Stimulated activated CD4-positive, alpha-beta T cell treated with anti-CD3 and anti-CD28 coated beads, Interleukin-12 subunit alpha, Interleukin-12 subunit beta, amount 100 ng/mL, for 48 hours (primary cell): ENCODE results near the gene CNOT6.
"Not testable (repeated sequence)": the region's sequence is repeated elsewhere in the genome, so short reads cannot be mapped to it uniquely, and the experiment has no call there.

Experiments used
- DNase-seq, 3 donors: peaks; one replicate each; pipeline ENCODE4 v3.0.0-alpha.2; 2020; ENCODE audit warnings: low read depth in 2 of 3, low spot score in 1 of 3

Gene CNOT6

DNA sequence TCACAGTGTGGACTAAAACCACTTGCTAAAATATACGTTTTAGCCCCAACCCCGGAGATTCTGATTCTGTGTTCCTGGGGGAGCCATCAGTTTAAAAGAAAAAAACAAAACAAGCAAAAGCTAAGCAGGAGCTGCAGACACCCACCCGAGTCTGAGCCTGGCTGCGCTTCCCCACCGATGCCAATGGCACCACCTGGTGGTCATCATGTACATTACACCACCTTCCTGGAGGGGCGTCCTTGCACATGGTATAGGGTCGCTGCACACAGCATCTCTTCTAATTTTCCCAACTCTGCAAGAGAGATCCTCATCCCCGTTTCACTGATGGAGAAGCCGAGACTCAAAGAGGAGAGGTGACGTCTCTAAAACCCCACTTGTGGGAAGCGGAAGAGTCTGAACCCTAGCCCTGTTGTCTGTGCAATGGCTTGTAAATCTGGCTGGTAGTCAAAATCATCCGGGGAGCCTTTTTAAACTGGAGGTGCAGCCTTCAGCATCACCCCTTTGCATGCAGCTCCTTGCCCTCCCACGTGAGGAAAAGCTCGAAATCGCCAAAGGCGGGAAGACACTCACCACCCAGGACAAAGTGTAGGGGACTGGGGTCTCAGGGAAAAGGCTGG, 23.1 kb upstream of the CNOT6 start:
- DNase-seq = peak; percentile 22 to 44 (median 25)

DNA sequence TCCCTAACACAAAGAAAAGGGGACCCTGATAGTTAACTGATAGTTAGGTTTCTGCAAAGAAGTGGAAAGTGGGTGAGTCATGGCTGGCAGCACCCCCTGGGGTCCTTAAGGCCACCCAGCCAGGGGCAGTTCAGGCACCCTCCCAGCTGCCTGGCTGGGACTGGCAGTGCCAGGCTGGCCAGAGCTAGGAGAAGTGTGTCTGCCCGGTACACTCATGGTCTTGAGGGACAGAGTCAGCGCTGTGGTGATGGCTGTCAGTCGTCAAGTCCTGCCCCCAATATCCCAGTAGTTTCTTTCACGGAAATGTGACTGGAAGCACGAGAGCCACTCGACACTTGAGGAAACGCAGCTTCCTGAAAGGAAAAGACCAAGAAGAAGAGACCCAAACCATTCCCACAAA, 22.3 kb upstream of the CNOT6 start:
- DNase-seq = no peak

DNA sequence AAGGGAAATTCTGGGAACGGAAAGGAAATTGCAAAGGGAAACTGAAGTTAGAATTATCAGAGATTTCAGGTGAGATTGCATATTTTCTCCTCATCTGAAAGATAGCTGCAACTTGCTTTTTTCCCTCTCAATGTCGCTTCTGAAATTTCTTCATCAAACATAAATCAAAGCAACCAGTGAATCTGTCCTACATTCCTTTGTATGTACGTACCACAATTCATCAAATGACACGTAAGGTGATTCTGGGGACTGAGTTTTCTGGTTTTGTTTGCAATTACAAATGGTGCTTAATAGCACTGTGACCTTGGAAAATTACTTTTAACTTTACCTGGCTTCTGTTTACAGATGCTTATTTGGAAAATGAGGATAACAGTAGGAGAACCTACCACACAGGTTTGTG, 21.9 kb upstream of the CNOT6 start:
- DNase-seq = no peak

DNA sequence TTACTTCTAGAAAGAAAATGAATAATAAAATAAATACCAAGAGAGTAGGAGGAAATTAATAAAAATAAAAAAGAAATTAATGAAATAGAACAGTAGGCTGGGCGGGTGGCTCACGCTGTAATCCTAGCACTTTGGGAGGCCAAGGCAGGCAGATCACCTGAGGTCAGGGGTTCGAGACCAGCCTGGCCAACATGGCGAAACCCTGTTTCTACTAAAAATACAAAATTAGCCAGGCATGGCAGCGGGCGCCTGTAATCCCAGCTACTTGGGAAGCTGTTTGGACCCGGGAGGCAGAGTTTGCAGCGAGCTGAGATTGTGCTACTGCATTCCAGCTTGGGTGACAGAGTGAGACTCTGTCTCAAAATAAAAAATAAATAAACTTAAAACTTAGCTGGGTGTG, 20.8 kb upstream of the CNOT6 start:
- not testable (repeated sequence) for DNase-seq

DNA sequence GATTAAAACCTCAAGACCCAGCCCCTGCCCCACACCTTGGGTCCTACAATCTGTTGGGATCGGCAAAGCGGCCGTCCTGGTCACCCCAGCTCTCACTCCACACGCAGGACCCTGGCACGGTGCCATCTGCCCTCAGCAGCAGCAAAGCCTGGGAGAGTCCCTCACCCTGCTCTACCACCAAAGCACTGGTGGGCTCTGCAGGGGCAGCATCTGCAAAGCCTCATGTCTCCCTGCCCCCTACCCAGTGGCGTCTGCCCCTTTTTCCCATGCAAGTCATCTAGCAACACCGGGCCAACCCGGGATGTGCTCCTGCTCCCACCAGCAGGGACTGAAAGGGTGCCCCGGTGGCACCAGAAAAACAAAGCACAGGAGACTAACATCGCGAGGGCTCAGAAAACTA, 19.6 kb upstream of the CNOT6 start:
- DNase-seq = no peak

DNA sequence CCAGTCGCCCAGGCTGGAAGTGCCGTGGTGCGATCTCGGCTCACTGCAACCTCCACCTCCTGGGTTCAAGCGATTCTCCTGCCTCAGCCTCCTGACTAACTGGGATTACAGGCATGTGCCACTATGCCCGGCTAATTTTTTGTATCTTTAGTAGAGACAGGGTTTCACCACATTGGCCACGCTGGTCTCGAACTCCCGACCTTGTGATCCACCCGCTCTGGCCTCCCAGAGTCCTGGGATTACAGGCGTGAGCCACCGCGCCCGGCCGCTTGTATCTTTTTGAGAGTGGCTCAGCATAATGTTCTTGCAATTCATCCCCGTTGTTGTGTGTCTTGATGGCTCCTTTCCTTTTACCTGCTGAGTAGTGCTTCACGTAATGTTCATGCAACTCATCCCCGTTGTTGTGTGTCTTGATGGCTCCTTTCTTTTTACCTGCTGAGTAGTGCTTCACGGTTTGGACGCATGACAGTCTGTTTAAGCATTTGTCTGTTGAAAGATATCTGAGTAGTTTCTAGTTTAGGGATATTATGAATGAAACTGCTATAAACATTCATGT, 18.1 kb upstream of the CNOT6 start:
- DNase-seq = not testable (repeated sequence)

DNA sequence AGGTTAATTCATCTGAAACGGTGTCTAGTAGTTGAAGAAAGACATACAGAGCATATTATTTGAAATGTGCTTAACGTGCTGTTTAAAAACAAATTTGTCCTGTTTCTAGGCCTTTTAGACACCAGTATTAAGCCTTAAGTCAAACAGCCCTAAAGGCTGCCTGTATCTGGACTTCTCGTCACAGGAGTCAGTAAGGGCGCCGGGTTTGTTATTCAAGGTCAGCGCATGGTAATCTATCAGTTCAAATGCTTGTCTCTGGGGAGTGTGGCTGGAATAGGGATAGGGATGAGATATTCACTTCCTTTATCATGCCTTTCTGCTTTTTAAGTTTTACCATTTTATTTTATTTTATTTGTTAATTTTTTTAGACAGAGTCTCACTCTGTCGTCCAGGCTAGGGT, 9.4 kb upstream of the CNOT6 start:
- no peak for DNase-seq

DNA sequence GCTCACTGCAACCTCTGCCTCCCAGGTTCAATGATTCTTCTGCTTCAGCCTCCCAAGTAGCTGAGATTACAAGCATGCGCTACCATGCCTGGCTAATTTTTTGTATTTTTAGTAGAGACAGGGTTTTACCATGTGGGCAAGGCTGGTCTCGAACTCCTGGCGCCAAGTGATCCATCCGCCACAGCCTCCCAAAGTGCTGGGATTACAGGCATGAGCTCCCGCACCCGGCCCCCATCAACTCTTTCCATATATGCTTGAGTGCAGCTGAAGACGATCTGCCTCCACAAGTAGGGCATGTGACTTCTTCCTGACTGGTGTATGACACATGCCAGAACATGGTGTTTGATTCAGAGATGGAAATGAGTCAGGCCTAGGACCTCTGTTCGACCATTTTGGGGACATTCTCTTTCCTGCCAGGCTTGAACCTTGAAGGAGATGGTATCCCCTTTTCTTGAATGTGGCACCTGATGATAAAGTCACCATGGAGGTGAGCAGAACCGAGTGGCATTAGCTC, 7.5 kb upstream of the CNOT6 start:
- no peak for DNase-seq

DNA sequence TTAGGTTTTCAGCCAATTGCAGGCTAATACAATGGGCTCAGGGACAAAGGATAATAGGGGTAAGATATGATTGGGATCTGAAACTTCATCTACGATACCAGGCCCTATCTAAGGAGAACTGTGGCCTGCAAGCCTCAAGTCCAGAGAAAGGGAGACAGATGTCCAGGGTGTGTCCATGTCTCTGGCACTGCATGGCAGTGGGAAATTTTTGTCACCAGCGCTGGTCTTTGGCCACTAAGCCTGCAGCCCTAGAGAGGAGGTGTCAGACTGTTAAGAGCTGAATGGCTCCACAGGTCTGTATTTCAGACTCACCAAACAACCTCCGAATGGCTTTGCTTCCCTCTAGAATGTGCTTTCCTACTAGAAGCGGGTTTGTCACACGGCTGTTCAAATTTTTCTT, 6.6 kb upstream of the CNOT6 start:
- no peak for DNase-seq

DNA sequence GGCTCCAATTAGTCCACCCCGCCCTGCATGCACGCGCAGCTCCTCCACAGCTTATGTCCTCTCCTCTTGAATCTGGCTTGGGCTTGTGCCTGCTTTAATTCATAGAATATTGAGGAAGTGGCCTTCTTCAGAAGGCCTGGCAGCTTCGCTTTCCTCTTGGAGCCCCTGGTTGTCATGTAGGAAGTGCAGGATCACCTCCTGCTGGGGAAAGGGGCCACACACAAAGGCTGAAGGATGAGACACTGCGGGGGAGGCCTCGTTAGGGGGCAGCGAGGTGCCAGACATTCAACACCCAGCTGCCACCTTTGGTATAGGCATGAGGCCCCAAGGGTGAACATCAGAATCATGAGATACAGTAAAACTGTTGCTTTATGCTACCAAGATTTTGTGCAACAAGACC, 2.7 kb upstream of the CNOT6 start:
- DNase-seq = no peak

DNA sequence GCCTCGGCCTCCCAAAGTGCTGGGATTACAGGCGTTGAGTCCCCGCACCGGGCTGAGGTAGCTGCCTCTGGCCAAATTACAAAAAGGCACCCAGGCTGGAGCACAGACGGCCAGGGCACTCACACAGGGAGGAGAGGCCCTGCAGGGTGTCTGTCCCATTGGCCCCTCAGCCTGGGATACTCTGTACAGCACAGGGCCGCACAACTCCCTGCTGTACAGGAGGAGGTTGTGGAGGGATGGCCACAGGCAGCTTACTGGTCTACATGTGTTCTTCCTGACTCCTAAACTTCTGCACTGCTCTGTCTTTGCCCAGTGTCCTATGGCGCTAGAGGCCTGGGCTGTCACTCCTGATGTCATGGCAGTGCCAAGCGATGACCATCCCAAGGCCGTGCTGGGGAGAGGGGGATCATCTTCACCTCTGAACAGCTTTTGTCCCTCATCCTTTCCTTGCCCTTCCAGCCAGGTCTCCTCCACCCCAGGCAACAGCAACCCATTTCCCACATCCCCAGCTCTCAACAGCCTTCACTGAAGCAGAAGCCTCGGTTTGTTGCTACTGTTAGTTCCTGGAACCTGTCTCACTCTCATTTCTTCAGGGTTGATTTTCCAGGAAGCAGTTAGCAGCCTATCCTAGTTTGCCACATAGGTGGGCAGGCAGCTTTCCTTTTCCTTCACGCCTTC, 1.8 kb upstream of the CNOT6 start:
- no peak for DNase-seq

DNA sequence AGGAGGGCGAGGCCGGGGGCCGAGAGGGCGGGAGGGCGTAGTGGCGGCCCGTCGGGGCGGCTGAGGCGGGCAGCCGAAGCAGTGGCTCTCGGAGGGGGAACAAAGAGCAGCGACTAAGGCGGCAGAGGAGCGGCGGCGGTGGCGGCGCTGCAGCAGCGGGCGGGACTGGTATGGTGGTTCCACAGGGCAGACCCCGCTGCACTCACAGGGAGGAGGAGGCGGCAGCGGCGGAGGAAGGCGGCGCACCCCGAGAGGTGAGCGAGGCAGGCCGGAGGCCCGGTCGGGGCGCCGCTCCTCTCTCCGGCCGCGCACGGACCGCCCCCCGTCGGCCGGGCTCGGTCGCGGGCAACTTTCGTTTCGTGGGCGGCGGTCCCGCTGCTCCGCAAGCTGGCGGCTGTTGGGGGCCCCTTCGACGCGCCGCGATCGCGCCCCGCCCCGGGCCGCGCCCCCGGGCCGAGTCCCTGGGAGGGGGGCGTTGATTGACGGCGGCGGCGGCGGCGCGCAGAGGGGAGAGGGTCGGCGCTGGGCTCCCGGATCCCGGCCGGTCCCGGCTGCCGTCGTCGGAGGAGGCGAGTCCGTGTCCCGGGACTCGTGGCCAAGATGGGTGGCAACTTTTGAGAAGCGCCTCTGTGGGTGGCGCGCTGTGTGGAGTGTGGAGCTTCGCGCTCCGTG, 467 bp downstream of the CNOT6 start:
- peak in 2 of 3 donors; percentile 8 to 25 for DNase-seq

DNA sequence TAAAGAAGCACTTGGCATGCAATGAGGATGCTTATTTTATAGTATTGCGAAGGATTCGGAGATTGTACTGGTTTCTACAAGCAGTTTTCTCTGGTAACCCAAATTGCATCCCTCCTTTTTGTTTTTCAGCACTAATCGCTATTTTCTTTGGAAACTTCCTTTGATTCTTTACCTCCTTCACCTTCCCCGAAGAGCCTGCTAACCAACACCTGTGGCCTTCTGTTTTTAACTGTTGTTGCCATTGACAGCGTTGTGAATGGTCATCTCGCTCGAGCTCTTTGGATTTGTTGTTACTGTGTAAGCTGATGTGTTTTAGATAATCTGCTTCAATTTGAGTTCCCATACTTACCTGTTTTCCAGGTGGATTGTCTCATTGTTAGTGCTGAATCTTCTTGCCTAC, 1.1 kb downstream of the CNOT6 start:
- DNase-seq = no peak

DNA sequence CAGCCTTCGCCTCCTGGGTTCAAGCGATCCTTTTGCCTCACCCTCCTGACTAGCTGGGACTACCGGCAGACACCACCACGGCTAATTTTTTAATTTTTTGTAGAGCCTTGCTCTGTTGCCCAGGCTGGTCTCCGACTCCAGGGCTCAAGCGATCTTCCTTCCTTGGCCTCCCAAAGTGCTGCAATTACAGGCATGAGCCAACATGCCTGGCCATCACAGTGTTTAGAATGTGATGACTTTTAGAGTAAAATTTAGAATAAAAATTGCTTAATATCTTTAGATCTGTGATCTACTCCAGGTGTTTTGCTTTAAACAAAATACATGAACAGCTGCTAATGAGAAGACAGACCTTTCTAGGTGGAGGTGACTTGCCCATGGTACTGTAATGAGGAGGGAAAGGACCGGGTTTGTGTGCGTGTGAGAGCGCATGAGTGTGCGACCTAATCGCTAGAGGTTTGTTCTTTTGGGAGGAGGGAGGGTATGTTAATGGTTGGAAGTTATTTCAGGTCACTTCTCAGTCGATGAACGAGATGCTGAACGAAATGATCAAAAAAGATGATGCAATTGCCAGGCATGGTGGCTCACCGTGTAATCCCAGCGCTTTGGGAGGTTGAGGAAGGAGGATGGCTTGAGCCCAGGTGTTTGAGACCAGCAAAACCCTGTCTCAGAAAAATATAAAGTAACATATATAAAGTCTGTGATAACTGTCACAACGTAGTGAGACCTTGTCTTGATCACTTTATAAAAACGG, 2.0 kb downstream of the CNOT6 start:
- DNase-seq = no peak

DNA sequence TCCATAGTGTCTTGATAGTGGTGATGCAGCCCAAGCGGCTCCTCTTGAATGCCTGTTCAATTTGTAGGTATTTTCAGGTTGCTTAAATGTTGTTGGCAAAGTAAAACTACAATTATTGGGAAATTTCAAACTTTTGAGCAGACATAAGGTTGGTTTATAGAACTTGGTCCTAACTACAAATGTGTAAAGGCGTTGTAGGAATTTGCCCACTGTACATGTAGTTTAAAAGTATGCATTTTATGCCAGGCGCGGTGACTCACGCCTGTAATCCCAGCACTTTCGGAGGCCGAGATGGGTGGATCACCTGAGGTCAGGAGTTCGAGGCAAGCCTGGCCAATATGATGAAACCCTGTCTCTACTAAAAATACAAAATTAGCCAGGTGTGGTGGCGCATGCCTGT, 2.6 kb downstream of the CNOT6 start:
- DNase-seq = not testable (repeated sequence)

DNA sequence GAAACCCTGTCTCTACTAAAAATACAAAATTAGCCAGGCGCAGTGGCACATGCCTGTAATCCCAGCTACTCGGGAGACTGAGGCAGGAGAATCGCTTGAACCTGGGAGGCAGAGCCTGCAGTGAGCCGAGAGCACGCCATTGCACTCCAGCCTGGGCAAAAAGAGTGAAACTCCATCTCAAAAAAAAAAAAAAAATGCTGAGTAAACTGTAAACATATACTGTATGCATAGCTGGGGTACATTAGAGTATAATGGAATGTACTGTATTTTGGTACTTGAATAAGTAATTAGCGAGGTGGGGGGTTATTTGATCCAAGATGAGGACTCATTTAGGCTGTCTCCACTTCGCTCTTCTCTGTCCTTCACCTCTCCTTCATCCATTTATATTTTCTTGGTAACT, 3.7 kb downstream of the CNOT6 start:
- not testable (repeated sequence) for DNase-seq

DNA sequence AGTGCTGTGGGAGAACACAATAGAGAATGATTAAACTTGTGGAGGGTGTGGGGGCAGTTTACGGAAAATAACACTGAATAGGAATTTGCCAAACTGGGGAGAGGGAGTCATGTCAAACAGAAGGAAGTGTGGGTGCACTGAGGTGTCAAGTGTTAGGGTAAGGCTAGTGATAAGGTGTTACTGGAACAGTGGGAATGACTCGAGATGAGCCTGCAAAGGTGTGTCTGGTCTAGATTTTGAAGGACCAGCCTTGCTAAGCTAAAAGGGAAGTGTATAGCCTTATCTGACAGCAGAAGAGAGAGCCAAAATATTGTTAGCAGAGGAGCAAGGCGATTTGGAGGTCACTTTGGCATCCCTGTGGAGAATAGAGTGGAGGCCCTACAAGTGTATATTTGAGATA, 4.2 kb downstream of the CNOT6 start:
- no peak for DNase-seq

DNA sequence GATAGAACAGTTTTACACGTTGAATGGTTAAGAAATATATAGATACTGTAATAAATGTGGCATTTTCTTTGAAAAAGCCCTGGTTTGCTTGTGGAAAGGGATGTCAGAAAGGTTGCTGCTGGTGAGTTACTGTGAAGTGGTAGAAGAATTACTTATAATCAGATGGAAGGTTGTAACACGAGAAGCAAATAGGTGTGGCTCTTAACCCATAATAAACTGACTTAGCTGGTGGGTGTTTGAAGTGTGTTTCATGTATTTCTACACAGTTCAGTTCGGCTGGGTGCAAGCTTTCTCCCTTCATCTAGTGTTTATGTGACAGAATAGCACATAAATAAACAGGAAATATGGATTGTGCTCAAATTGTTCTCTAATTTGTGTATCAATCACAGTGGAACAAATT, 5.5 kb downstream of the CNOT6 start:
- DNase-seq = no peak

DNA sequence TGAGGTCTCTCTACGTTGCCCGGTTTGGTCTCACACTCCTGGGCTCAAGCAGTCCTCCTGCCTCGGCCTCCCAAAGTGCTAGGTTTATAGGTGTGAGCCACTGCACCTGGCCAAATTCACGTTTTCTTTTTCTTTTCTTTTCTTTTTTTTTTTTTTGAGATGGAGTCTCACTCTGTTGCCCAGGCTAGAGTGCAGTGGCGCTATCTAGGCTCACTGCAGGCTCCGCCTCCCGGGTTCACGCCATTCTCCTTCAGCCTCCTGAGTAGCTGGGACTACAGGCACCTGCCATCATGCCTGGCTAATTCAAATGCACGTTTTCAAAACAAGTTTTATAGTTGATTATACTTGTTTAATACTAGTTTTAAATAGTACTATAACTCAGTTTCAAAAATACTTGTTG, 6.1 kb downstream of the CNOT6 start:
- DNase-seq = not testable (repeated sequence)

DNA sequence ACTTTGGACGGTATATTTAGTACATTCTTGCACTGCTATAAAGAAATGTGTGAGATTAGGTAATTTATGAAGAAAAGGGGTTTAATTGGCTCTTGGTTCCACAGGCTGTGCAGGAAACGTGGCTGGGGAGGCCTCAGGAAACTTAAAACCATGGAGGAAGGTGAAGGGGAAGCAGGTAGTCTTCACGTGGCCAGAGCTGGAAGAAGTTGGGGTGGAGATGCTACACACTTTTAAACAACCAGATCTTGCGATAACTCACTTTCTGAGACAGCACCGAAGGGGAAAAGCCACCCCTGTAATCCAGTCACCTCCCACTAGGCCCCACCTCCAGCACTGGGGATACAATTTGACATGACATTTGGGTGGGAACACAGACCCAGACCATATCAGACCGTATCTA, 13.5 kb downstream of the CNOT6 start:
- no peak for DNase-seq

DNA sequence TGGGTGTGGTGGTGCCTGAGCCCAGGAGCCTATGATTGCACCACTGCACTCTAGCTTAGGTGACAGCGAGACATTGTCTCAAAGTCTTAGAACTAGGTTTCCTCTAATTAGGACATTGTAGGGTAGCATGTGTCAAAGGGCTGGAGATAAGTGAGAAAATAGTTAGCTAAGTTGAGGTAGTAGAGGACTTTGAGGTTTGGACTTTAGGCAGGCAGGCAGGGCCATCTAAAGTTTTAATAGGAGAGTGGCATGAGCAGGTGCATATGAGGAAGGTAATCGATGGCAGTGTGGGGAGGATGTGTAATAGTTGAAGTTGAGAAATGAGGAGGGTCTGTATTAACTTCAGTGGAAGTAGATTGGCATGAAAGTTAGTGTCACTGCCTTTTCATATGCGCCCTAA, 21.1 kb downstream of the CNOT6 start:
- no peak for DNase-seq
